Lung (tissue), 12 donors: ENCODE measurements around the gene ARHGAP19. TPM values are rescaled to one million over a fixed set of nuclear protein-coding genes. Genes with fewer than 3 reads are reported as not detected.

ENCODE experiments used
- ATAC-seq: fragments of 200-7000 bp; cut with Tn5 transposase; one replicate; pipeline ENCODE4 v1.9.1; 2020; ENCODE audit warnings: moderate number of reproducible peaks; ENCODE audit not compliant: insufficient read depth, low FRiP score
- DNase-seq, 3 donors: peaks; one replicate each; pipeline ENCODE4 v3.0.0-alpha.2; 2013 to 2017
- H3K27ac ChIP-seq, 2 donors: one replicate each; pipeline ENCODE4 v1.5.1; 2013; ENCODE audit warnings: mild to moderate bottlenecking in 2 of 2, moderate library complexity in 2 of 2, control low read depth in 1 of 2, inconsistent platforms in 1 of 2, low read depth in 1 of 2, low read length in 1 of 2
- H3K27me3 ChIP-seq, 3 donors: one replicate each; pipeline ENCODE4 v1.5.1; 2013; ENCODE audit warnings: low read length in 2 of 3; ENCODE audit not compliant: control insufficient read depth in 3 of 3, insufficient read depth in 3 of 3
- H3K36me3 ChIP-seq, 4 donors: one replicate each; pipeline ENCODE4 v1.5.1; 2013; ENCODE audit warnings: low read length in 4 of 4, mild to moderate bottlenecking in 1 of 4, moderate library complexity in 1 of 4; ENCODE audit not compliant: control insufficient read depth in 4 of 4, insufficient read depth in 4 of 4
- H3K4me1 ChIP-seq, 5 donors: one replicate each; pipeline ENCODE4 v1.5.1; 2013; ENCODE audit warnings: low read length in 5 of 5, mild to moderate bottlenecking in 2 of 5, moderate library complexity in 1 of 5; ENCODE audit not compliant: control insufficient read depth in 5 of 5, insufficient read depth in 5 of 5
- H3K4me3 ChIP-seq: one replicate; pipeline ENCODE4 v1.5.1; 2013; ENCODE audit warnings: mild to moderate bottlenecking, control low read depth, moderate library complexity
- H3K9ac ChIP-seq, 2 donors: one replicate each; pipeline ENCODE4 v1.5.1; 2013; ENCODE audit warnings: low read length in 2 of 2, control low read depth in 1 of 2; ENCODE audit not compliant: insufficient read depth in 1 of 2
- H3K9me3 ChIP-seq, 4 donors: one replicate each; pipeline ENCODE4 v1.5.1; 2013; ENCODE audit warnings: low read length in 3 of 4, mild to moderate bottlenecking in 1 of 4, moderate library complexity in 1 of 4; ENCODE audit not compliant: control insufficient read depth in 4 of 4, insufficient read depth in 3 of 4
- WGBS, 2 donors: extraction: QIAGEN DNeasy Blood & Tissue Kit; methylation state at CpG; one replicate each; pipeline ENCODE4 v1.1.7; 2013; 5-methylcytosine and 5-hydroxymethylcytosine counted together
- polyA plus RNA-seq, 2 donors: library from polyadenylated mRNA; stranded (reverse); fragments of 200-250 nt; gene quantifications; one replicate each; pipeline ENCODE4 v1.2.1, GENCODE V29; 2013
- total RNA-seq, 2 donors: library from RNA; depleted of rRNA in 1 of 2; stranded (reverse); fragments of >200 nt in 1 of 2; gene quantifications; one replicate each; pipeline ENCODE4 v1.2.1, GENCODE V29; 2014 to 2021
- TF ChIP-seq, protein P1 (sequence below): IDR thresholded peaks from 2 replicates; pipeline ENCODE4 v1.5.1; 2012; ENCODE audit warnings: mild to moderate bottlenecking; ENCODE audit errors: control extremely low read depth, extremely low read depth
- donor health status: control.
- donor health status: control.
- donor health status: Bipolar disorder and iron deficiency.
- donor health status: healthy.
- donor health status: DM: yes; HTN: yes; CAD: no.

ARHGAP19 gene
- total and polyA plus RNA-seq, 4 donors, result 1.9 to 20.4 (median 8.5) TPM

DNA sequence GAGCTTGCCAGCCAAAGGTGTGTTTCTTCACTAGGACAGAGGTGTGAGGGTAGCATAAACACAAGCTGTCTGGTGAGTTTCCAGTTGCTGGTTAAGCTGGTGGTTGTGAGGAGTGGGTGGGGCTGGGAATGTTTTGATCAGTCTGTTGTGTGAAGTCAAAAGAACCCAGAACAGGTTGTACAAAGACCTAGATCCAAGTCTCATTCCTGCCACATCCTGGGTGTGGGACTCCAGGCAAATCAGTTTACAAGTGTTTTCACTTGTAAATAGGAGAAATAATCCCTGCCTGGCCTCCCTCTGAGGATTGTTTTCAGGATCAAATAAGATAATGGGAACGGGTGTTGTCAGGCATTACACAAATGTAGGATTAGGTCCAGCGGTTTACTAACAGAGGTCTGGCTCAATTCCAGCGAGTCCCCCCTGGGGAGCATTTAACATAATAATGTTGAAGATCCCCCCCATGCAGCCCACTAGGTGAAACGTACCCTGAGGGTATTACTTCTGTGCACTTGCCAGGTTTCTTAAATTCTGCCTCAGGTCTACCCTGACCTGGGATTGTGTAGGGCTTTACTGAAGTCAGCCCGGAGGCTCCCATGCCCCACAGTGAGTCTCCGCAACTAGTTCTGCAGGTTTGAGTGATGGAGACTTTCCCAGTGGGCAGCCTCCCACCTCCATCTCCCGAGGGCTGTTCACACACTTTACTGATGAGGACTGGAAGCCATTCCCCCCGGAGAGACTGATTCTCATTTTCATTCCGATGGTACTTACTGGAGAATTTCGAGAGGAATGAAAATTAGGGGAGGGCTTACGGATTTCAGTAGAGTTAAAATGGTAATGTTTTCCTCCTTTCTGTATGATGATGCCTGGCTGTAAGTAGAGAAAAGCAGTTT, 44.8 kb upstream of the ARHGAP19 start:
- ATAC-seq (no peak), DNase-seq (peak in 2 of 3 donors; percentile 27 to 57)
- peak overlapping the region in 1 of 2 donors; percentile 43 for H3K27ac ChIP-seq
- peaks cover under 1 to 22% (median 2%) of the 10 kb centered on the region in 5 donors for H3K4me1 ChIP-seq
- 39 to 63% methylated on average over 11 of the region's 11 CpGs for WGBS, 2 donors
- H3K36me3 ChIP-seq, result no peaks in the 10 kb centered on the region
- H3K9me3 ChIP-seq, result no peaks in the 10 kb centered on the region
- peaks cover 0 to 15% (median 5%) of the 10 kb centered on the region in 3 donors for H3K27me3 ChIP-seq
- TF ChIP-seq, protein P1, sequence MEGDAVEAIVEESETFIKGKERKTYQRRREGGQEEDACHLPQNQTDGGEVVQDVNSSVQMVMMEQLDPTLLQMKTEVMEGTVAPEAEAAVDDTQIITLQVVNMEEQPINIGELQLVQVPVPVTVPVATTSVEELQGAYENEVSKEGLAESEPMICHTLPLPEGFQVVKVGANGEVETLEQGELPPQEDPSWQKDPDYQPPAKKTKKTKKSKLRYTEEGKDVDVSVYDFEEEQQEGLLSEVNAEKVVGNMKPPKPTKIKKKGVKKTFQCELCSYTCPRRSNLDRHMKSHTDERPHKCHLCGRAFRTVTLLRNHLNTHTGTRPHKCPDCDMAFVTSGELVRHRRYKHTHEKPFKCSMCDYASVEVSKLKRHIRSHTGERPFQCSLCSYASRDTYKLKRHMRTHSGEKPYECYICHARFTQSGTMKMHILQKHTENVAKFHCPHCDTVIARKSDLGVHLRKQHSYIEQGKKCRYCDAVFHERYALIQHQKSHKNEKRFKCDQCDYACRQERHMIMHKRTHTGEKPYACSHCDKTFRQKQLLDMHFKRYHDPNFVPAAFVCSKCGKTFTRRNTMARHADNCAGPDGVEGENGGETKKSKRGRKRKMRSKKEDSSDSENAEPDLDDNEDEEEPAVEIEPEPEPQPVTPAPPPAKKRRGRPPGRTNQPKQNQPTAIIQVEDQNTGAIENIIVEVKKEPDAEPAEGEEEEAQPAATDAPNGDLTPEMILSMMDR, result no peak
- H3K9ac ChIP-seq, result no peak overlapping the region
- no peak overlapping the region for H3K4me3 ChIP-seq

DNA sequence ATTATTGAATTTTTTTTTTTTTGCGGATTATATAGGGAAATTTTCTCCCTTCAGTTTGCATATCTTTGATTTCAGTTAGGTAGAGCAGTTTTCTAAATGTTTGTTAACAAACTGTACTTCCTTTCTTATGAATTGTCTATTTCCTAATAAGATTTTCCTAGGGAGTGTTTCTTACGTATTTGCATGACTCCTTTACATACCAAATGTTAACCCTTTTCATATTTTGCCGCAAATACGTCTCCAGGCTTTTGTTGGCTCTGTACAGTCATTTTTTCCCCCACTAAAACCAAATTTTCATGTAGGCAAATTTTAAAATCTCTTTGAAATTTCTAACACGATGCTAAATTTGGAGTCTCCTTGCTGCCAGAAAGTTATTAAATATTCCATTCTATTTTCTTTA, 44.0 kb upstream of the ARHGAP19 start:
- H3K4me3 ChIP-seq, result no peak overlapping the region
- DNase-seq (peak in 1 of 3 donors; percentile 36), ATAC-seq (no peak)
- peaks cover 2 to 27% (median 8%) of the 10 kb centered on the region in 5 donors for H3K4me1 ChIP-seq
- no peaks in the 10 kb centered on the region for H3K36me3 ChIP-seq
- H3K27me3 ChIP-seq, result peaks cover 0 to 15% (median 5%) of the 10 kb centered on the region in 3 donors
- H3K9me3 ChIP-seq, result no peaks in the 10 kb centered on the region
- no peak overlapping the region for H3K27ac ChIP-seq
- TF ChIP-seq, protein P1, result no peak
- 47 to 55% methylated on average over 5 of the region's 5 CpGs for WGBS, 2 donors
- no peak overlapping the region for H3K9ac ChIP-seq

DNA sequence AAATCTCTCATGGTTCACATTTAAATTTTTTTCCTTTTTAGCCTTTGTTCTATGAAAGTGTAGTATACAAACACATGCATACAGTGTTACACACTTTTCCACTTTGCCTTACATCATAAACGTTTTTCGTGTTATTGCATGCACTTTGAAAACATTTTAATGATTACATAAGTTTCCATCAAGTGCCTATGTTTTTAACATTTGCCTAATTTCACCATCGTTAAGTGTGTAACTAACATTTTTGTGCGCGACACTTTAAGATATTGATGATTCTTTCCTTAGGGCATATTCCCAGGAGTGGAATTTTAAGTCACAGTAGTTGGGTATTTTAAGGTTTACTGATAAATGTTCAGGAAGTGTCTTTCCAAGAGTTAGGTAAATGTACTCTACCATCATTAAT, 43.6 kb upstream of the ARHGAP19 start:
- Histone ChIP-seq H3K27me3 (peaks cover 0 to 15% (median 5%) of the 10 kb centered on the region in 3 donors), H3K9ac (no peak overlapping the region), H3K9me3 (no peaks in the 10 kb centered on the region), H3K4me1 (peaks cover 2 to 27% (median 10%) of the 10 kb centered on the region in 5 donors), H3K27ac (no peak overlapping the region), H3K4me3 (no peak overlapping the region), H3K36me3 (no peaks in the 10 kb centered on the region)
- TF ChIP-seq, protein P1, result no peak
- DNase-seq (peak in 1 of 3 donors; percentile 45), ATAC-seq (no peak)
- 27 to 39% methylated on average over 5 of the region's 5 CpGs for WGBS, 2 donors
